ENCODE measurements around the gene NLGN4Y. TPM values are rescaled to one million over a fixed set of nuclear protein-coding genes. Genes with fewer than 3 reads are reported as not detected.

Gene NLGN4Y
- total RNA-seq, 2 donors from 2014 or later: 27.1 to 55.9 TPM

DNA sequence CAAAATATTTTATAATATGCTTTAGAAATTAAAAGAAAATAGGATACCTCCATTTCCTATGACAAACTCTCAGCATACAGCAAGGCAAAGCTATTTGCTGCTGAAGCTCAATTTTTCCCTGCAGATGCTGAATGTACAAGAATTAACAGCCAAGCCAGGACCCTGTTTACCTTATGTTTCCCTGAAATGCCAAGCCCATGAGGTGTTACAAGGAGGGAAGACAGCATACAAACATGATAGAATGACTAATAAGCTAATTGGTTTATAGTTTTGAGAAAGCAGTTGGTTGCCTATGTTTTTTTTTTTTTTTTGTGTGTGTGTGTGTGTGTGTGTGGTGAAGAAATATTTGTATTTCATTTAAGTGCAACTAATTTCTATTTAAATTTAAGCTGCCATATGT, 113.2 kb downstream of the NLGN4Y start:
- no peak for ATAC-seq (ENCODE audit: insufficient number of reproducible peaks, low FRiP score, low read depth)
- TF ChIP-seq CTCF (IDR thresholded peaks at IDR 0.05): no peak
- no peaks in the 10 kb centered on the region for H3K27me3 ChIP-seq (replicated peaks; ENCODE audit: insufficient read depth)
- no peaks in the 10 kb centered on the region for H3K9me3 ChIP-seq
- H3K4me3 ChIP-seq: no peak overlapping the region
- no peaks in the 10 kb centered on the region for H3K36me3 ChIP-seq
- H3K4me1 ChIP-seq (ENCODE audit: control insufficient read depth in 1 of 2, low read depth in 2 of 2): no peaks in the 10 kb centered on the region
- H3K27ac ChIP-seq: no peak overlapping the region
- no peak for DNase-seq (ENCODE audit: low spot score)

- no peak for DNase-seq (ENCODE audit: low spot score)
- Histone ChIP-seq H3K9me3 (no peaks in the 10 kb centered on the region), H3K36me3 (no peaks in the 10 kb centered on the region), H3K4me3 (no peak overlapping the region), H3K27ac (no peak overlapping the region), H3K4me1 (ENCODE audit: control insufficient read depth in 1 of 2, low read depth in 2 of 2) (no peaks in the 10 kb centered on the region), H3K27me3 (replicated peaks; ENCODE audit: insufficient read depth) (no peaks in the 10 kb centered on the region)
- no peak for ATAC-seq (ENCODE audit: insufficient number of reproducible peaks, low FRiP score, low read depth)
- no peak for TF ChIP-seq CTCF (IDR thresholded peaks at IDR 0.05)
Observed at GRCh38 chrY:14641853-14642252, 117.5 kb downstream of the NLGN4Y start.

- H3K9me3 ChIP-seq: no peaks in the 10 kb centered on the region
- ATAC-seq (ENCODE audit: insufficient number of reproducible peaks, low FRiP score, low read depth) (no peak), DNase-seq (ENCODE audit: low spot score) (no peak)
- no peaks in the 10 kb centered on the region for H3K27me3 ChIP-seq (replicated peaks; ENCODE audit: insufficient read depth)
- no peak overlapping the region for H3K27ac ChIP-seq
- H3K4me1 ChIP-seq (ENCODE audit: control insufficient read depth in 1 of 2, low read depth in 2 of 2): no peaks in the 10 kb centered on the region
- no peaks in the 10 kb centered on the region for H3K36me3 ChIP-seq
- no peak overlapping the region for H3K4me3 ChIP-seq
- no peak for TF ChIP-seq CTCF (IDR thresholded peaks at IDR 0.05)
Observed at GRCh38 chrY:14644157-14644952, 120.0 kb downstream of the NLGN4Y start.

DNA sequence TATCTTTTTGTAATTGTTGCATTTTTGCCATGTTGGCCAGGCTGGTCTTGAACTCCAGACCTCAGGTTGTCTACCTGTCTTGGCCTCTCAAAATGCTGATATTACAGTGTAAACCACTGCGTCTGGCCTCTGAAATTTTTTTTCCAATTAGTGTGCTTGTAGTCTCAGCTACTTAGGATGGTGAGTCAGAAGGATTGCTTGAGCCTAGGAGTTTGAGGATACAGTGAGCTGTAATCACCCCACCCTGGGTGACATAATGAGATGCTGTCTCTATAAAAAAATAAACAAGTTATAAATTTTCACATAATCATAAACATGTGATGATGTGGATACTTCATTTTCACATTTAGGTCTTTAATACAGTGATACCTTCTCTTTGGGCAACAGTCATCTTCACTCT, 154.9 kb downstream of the NLGN4Y start:
- Histone ChIP-seq H3K4me1 (ENCODE audit: control insufficient read depth in 1 of 2, low read depth in 2 of 2) (no peaks in the 10 kb centered on the region), H3K9me3 (no peaks in the 10 kb centered on the region), H3K4me3 (no peak overlapping the region), H3K36me3 (no peaks in the 10 kb centered on the region), H3K27me3 (replicated peaks; ENCODE audit: insufficient read depth) (no peaks in the 10 kb centered on the region), H3K27ac (no peak overlapping the region)
- TF ChIP-seq CTCF (IDR thresholded peaks at IDR 0.05): no peak
- no peak for ATAC-seq (ENCODE audit: insufficient number of reproducible peaks, low FRiP score, low read depth)
- no peak for DNase-seq (ENCODE audit: low spot score)

DNA sequence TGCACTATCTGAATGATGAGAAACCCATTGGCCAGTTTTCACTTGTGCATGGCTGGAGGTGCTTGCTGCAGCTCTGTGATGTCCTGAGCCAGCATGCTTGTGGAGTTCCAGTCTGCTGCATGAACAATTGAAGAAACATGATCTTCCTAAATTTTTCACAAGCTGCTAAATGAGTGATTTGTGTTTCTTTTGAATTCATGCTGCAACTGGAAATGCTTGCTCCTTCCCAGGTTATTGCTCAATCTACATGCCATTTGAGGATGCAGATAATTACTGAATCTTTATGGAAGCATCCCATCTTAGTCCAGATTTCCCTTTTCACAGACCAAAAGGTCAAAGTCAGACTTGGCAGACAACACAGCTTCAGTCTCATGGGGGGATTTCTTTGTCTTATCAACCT, 170.2 kb downstream of the NLGN4Y start:
- Histone ChIP-seq H3K27me3 (replicated peaks; ENCODE audit: insufficient read depth) (no peaks in the 10 kb centered on the region), H3K36me3 (no peaks in the 10 kb centered on the region), H3K9me3 (no peaks in the 10 kb centered on the region), H3K4me3 (no peak overlapping the region), H3K4me1 (ENCODE audit: control insufficient read depth in 1 of 2, low read depth in 2 of 2) (no peaks in the 10 kb centered on the region), H3K27ac (no peak overlapping the region)
- ATAC-seq (ENCODE audit: insufficient number of reproducible peaks, low FRiP score, low read depth): no peak
- no peak for TF ChIP-seq CTCF (IDR thresholded peaks at IDR 0.05)
- DNase-seq (ENCODE audit: low spot score): no peak
